AG04449 (cell line): Measurements from ENCODE around the gene BBS9.
A peak's percentile ranks its signal among the peaks of the same experiment; 100 is the strongest.
"Not testable (repeated sequence)": the region's sequence is repeated elsewhere in the genome, so short reads cannot be mapped to it uniquely, and the experiment has no call there.

ENCODE experiments used
- CTCF ChIA-PET: fragments of 350-600 bp; formaldehyde crosslinking; extraction: SDS; loops from one replicate; lab custom pipeline; 2021; ENCODE audit warnings: antibody characterized with exemption; lab: Yijun Ruan, JAX
- POLR2A ChIA-PET: fragments of 400-600, 350-600 bp; formaldehyde crosslinking; extraction: SDS; loops from one replicate; lab custom pipeline; 2020; ENCODE audit warnings: antibody characterized with exemption, inconsistent platforms; lab: Yijun Ruan, JAX
- DNase-seq: peaks from one replicate; pipeline ENCODE4 v3.0.0-alpha.2; 2010; ENCODE audit warnings: low read depth, low spot score
- H3K4me3 ChIP-seq: 2 replicates; pipeline ENCODE4 v1.5.1; 2011; ENCODE audit warnings: low read depth, mild to moderate bottlenecking, control low read depth, low read length
- CTCF ChIP-seq: IDR thresholded peaks from one replicate; pipeline ENCODE4 v1.5.1; 2011; ENCODE audit warnings: mild to moderate bottlenecking, moderate library complexity, low read length, control low read depth, inconsistent platforms; ENCODE audit not compliant: insufficient read depth; ENCODE audit errors: missing control alignments

BBS9 gene

GRCh38 chr7:33472348-33473025 is 343.1 kb downstream of the BBS9 start:
- no peak for TF ChIP-seq CTCF
- DNase-seq: no peak
- POLR2A ChIA-PET: no interaction called here
- no peak overlapping the region for H3K4me3 ChIP-seq
- CTCF ChIA-PET: interaction anchor here (1.5 to 1.8 kb wide), 2 partner anchors 12 to 13 kb away, joined by 3 to 4 read pairs; no protein-coding TSS in a partner anchor

GRCh38 chr7:33477719-33478480 is 348.5 kb downstream of the BBS9 start:
- TF ChIP-seq CTCF: no peak
- ChIA-PET POLR2A (no interaction called here), CTCF (interaction anchor here (0.7 to 0.8 kb wide), 2 partner anchors 18 to 19 kb away, joined by 3 to 4 read pairs; no protein-coding TSS in a partner anchor)
- no peak for DNase-seq
- H3K4me3 ChIP-seq: no peak overlapping the region

- DNase-seq: peak; percentile 26
- CTCF ChIA-PET: interaction anchor here (1.3 to 1.5 kb wide), 2 partner anchors 12 to 17 kb away, joined by 3 read pairs; no protein-coding TSS in a partner anchor
- H3K4me3 ChIP-seq, POLR2A ChIA-PET: not testable (repeated sequence)
These were observed 355.1 kb downstream of the BBS9 start for GRCh38 chr7:33484476-33484875.

- TF ChIP-seq CTCF: no peak
- no peak overlapping the region for H3K4me3 ChIP-seq
- POLR2A ChIA-PET: no interaction called here
- no peak for DNase-seq
- CTCF ChIA-PET: interaction anchor here (2.0 kb wide), 1 partner anchor 27 kb away, joined by 6 read pairs; no protein-coding TSS in a partner anchor
These were observed 356.6 kb downstream of the BBS9 start for GRCh38 chr7:33485747-33486493.

GRCh38 chr7:33486633-33487032 is 357.3 kb downstream of the BBS9 start:
- TF ChIP-seq CTCF: no peak
- DNase-seq: no peak
- H3K4me3 ChIP-seq: no peak overlapping the region
- ChIA-PET POLR2A (no interaction called here), CTCF (interaction anchor here (2.0 kb wide), 1 partner anchor 27 kb away, joined by 6 read pairs; no protein-coding TSS in a partner anchor)

GRCh38 chr7:33487998-33488682 is 358.8 kb downstream of the BBS9 start:
- DNase-seq: no peak
- no peak overlapping the region for H3K4me3 ChIP-seq
- TF ChIP-seq CTCF: no peak
- POLR2A ChIA-PET: no interaction called here
- CTCF ChIA-PET: interaction anchor here (0.5 to 2.0 kb wide), 2 partner anchors 29 to 642 kb away, joined by 3 to 6 read pairs; no protein-coding TSS in a partner anchor
